Upper lobe of right lung (tissue), 1 donor: Measurements from ENCODE around the gene SLC2A11. TPM values are rescaled to one million over a fixed set of nuclear protein-coding genes. Genes with fewer than 3 reads are reported as not detected.
"Not testable (repeated sequence)": the region's sequence is repeated elsewhere in the genome, so short reads cannot be mapped to it uniquely, and the experiment has no call there.

Experiments used
- ATAC-seq: fragments of 200-7000 bp; cut with Tn5 transposase; one replicate; pipeline ENCODE4 v1.9.1; 2020; ENCODE audit warnings: mild to moderate bottlenecking, moderate library complexity
- DNase-seq: peaks from one replicate; pipeline ENCODE4 v3.0.0-alpha.2; 2020
- H3K27ac ChIP-seq: fragments of 200-600 bp; one replicate; pipeline ENCODE4 v1.8.0; 2022
- H3K27me3 ChIP-seq: fragments of 200-600 bp; one replicate; pipeline ENCODE4 v1.8.0; 2022; ENCODE audit warnings: mild to moderate bottlenecking
- H3K36me3 ChIP-seq: fragments of 200-600 bp; one replicate; pipeline ENCODE4 v1.8.0; 2022
- H3K4me1 ChIP-seq: fragments of 200-600 bp; one replicate; pipeline ENCODE4 v1.8.0; 2022
- H3K4me3 ChIP-seq: fragments of 200-600 bp; one replicate; pipeline ENCODE4 v1.8.0; 2022; ENCODE audit warnings: mild to moderate bottlenecking
- H3K9me3 ChIP-seq: fragments of 200-600 bp; one replicate; pipeline ENCODE4 v1.8.0; 2022
- intact Hi-C: fragments of 100-400 bp; cut with DNase I; formaldehyde crosslinking; loops from one replicate; pipeline ENCODE4 v1.11.0; 2022
- total RNA-seq: library from RNA; stranded (reverse); fragmentation: NEBNext Ultra II Directional; extraction: Animal tissue kit (Norgen Biotek cat#: 25700); gene quantifications from one replicate; pipeline ENCODE4 v1.2.1, GENCODE V29; 2021
- TF ChIP-seq, protein P1 (sequence below): fragments of 200-600 bp; IDR thresholded peaks from one replicate; pipeline ENCODE4 v1.8.0; 2022; ENCODE audit warnings: antibody characterized with exemption
- donor health status: DM: no; HTN: yes; CAD: no; lungs with severe emphysema.

SLC2A11 gene
- total RNA-seq, 1 donor from 2014 or later = 13.2 TPM

- DNase-seq (no peak), ATAC-seq (no peak)
- peak overlapping the region; percentile 88 for H3K27ac ChIP-seq
- TF ChIP-seq, protein P1, sequence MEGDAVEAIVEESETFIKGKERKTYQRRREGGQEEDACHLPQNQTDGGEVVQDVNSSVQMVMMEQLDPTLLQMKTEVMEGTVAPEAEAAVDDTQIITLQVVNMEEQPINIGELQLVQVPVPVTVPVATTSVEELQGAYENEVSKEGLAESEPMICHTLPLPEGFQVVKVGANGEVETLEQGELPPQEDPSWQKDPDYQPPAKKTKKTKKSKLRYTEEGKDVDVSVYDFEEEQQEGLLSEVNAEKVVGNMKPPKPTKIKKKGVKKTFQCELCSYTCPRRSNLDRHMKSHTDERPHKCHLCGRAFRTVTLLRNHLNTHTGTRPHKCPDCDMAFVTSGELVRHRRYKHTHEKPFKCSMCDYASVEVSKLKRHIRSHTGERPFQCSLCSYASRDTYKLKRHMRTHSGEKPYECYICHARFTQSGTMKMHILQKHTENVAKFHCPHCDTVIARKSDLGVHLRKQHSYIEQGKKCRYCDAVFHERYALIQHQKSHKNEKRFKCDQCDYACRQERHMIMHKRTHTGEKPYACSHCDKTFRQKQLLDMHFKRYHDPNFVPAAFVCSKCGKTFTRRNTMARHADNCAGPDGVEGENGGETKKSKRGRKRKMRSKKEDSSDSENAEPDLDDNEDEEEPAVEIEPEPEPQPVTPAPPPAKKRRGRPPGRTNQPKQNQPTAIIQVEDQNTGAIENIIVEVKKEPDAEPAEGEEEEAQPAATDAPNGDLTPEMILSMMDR = no peak
- peaks cover 8% of the 10 kb centered on the region for H3K4me1 ChIP-seq
- H3K9me3 ChIP-seq = no peaks in the 10 kb centered on the region
- peak overlapping the region; percentile 66 for H3K4me3 ChIP-seq
- no peaks in the 10 kb centered on the region for H3K36me3 ChIP-seq
- intact Hi-C loops = no loop called here
- no peaks in the 10 kb centered on the region for H3K27me3 ChIP-seq
Measured at GRCh38 chr22:23913306-23913660, 55.6 kb downstream of the SLC2A11 start.

- Histone ChIP-seq H3K36me3 (no peaks in the 10 kb centered on the region), H3K4me1 (peaks cover 8% of the 10 kb centered on the region), H3K9me3 (no peaks in the 10 kb centered on the region), H3K27me3 (no peaks in the 10 kb centered on the region), H3K27ac (peak overlapping the region; percentile 88), H3K4me3 (peak overlapping the region; percentile 66)
- ATAC-seq (peak; percentile 100), DNase-seq (peak; percentile 100)
- TF ChIP-seq, protein P1 = no peak
- intact Hi-C loops = no loop called here
Measured at GRCh38 chr22:23913661-23914353, 56.1 kb downstream of the SLC2A11 start.

DNA sequence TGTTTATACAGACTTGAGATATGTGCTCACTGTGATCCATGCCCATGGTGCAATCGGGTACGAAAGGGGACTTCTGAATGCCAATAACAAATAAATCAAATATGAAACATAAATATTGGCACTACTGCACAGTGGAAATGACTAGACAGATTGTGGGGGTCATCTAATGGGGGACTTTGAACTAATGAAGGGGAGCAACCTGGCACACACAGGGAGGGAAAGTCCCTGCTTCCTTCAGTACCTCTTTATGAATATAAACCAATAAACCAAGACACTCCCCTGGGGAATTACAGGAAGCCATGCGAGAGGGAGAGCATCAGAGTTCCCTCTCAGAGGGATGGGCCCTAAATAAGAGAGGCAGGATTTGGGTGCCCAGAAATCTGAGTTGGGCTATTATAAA lies 57.6 kb downstream of the SLC2A11 start:
- Histone ChIP-seq H3K9me3 (no peaks in the 10 kb centered on the region), H3K27me3 (no peaks in the 10 kb centered on the region), H3K4me1 (peaks cover 4% of the 10 kb centered on the region), H3K27ac (no peak overlapping the region), H3K4me3 (no peak overlapping the region), H3K36me3 (no peaks in the 10 kb centered on the region)
- no peak for DNase-seq
- intact Hi-C loops = no loop called here
- TF ChIP-seq, protein P1 = no peak
- no peak for ATAC-seq

DNA sequence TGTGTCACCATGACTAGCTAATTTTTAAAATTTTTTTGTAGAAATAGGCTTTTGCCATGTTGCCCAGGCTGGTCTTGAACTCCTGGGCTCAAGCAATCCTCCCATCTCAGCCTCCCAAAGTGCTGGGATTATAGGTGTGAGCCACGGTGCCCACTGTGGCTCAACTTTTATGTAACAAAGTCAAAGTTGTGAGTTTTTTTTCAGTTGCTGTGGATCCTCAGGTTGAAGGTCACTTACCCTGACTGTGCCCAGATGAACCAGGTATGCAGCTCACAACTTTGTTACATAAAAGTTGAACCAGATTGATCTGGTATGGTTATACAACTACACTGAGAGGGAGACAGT lies 62.6 kb downstream of the SLC2A11 start:
- H3K9me3 ChIP-seq, intact Hi-C loops, ATAC-seq, H3K4me1 ChIP-seq, H3K4me3 ChIP-seq, H3K27me3 ChIP-seq, DNase-seq, H3K36me3 ChIP-seq: not testable (repeated sequence)
- H3K27ac ChIP-seq = peak overlapping the region; percentile 14

DNA sequence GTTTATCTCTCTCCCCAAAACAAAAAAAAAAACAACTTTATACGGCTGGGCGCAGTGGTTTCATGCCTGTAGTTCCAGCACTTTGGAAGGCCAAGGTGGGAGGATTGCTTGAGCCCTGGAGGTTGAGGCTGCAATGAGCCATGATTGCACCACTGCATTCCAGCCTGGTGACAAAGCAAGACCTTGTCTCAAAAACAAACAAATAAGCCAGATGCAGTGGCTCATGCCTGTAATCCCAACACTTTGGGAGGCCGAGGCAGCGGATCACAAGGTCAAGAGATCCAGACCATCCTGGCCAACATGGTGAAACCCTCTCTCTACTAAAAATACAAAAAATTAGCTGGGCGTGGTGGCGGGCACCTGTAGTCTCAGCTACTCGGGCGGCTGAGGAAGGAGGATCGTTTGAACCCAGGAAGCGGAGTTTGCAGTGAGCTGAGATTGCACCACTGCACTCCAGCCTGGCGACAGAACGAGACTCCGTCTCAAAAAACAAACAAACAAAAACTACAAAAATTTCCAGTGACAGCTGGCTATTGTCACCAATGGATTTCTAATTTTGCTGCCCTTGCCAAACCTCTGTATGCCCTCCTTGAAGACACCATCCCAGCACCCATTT lies 64.0 kb downstream of the SLC2A11 start:
- intact Hi-C loops, H3K36me3 ChIP-seq, H3K4me3 ChIP-seq, H3K27me3 ChIP-seq, H3K4me1 ChIP-seq, H3K27ac ChIP-seq, H3K9me3 ChIP-seq, DNase-seq, ATAC-seq: not testable (repeated sequence)

- Histone ChIP-seq H3K4me3 (no peak overlapping the region), H3K36me3 (peaks cover 7% of the 10 kb centered on the region), H3K27ac (no peak overlapping the region), H3K27me3 (no peaks in the 10 kb centered on the region), H3K9me3 (peaks cover 5% of the 10 kb centered on the region), H3K4me1 (no peaks in the 10 kb centered on the region)
- DNase-seq (no peak), ATAC-seq (no peak)
- intact Hi-C loops = no loop called here
- TF ChIP-seq, protein P1 = no peak
Measured at GRCh38 chr22:23922921-23923320, 65.2 kb downstream of the SLC2A11 start.
